ENCODE results near the gene GRM2. TPM values are rescaled to one million over a fixed set of nuclear protein-coding genes. Genes with fewer than 3 reads are reported as not detected.

GRM2 gene
- total and polyA plus RNA-seq, 4 donors, result 0.13 to 0.77 (median 0.25) TPM

DNA sequence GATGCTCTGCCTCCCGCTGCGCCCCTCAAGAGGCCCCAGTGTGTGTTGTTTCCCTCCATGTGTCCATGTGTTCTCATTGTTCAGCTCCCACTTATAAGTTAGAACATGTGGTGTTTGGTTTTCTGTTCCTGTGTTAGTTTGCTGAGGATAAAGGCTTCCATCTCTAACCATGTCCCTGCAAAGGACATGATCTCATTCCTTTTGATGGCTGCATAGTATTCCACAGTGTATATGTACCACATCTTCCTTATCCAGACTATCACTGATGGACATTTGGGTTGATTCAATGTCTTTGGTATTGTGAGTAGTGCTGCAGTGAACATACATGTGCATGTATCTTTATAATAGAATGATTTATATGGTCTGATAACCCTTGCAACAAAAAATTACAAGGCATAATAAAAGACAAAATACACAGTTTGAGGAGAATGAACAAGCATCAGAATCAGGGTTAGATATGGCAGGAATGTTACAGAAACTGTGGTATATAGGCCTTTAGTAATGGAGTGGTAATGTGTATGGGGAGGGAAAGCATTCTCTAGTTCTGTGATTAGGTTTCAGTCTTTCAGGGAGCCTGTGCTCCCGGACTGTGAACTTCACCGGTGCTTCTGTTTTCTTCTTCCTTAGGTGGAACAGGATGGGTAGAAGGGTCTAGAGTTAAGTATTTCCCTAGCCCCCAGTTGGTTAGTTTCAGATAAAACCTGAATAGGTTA lies 27.1 kb downstream of the GRM2 start:
- TF ChIP-seq, protein P1, sequence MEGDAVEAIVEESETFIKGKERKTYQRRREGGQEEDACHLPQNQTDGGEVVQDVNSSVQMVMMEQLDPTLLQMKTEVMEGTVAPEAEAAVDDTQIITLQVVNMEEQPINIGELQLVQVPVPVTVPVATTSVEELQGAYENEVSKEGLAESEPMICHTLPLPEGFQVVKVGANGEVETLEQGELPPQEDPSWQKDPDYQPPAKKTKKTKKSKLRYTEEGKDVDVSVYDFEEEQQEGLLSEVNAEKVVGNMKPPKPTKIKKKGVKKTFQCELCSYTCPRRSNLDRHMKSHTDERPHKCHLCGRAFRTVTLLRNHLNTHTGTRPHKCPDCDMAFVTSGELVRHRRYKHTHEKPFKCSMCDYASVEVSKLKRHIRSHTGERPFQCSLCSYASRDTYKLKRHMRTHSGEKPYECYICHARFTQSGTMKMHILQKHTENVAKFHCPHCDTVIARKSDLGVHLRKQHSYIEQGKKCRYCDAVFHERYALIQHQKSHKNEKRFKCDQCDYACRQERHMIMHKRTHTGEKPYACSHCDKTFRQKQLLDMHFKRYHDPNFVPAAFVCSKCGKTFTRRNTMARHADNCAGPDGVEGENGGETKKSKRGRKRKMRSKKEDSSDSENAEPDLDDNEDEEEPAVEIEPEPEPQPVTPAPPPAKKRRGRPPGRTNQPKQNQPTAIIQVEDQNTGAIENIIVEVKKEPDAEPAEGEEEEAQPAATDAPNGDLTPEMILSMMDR (IDR thresholded peaks at IDR 0.05; ENCODE audit: control extremely low read depth, extremely low read depth), result no peak
- Histone ChIP-seq H3K4me3 (no peak overlapping the region), H3K9me3 (ENCODE audit: control insufficient read depth in 4 of 4, insufficient read depth in 3 of 4, low read length in 3 of 4) (peaks cover 0 to 2% (median 0%) of the 10 kb centered on the region in 4 donors), H3K27me3 (ENCODE audit: control insufficient read depth in 3 of 3, insufficient read depth in 3 of 3, low read length in 2 of 3) (peaks cover 0 to 2% (median 0%) of the 10 kb centered on the region in 3 donors), H3K36me3 (ENCODE audit: control insufficient read depth in 4 of 4, insufficient read depth in 4 of 4, low read length in 4 of 4) (no peaks in the 10 kb centered on the region), H3K27ac (ENCODE audit: low read depth in 1 of 2, low read length in 1 of 2) (no peak overlapping the region), H3K9ac (ENCODE audit: insufficient read depth in 1 of 2, low read length in 2 of 2) (no peak overlapping the region), H3K4me1 (ENCODE audit: control insufficient read depth in 5 of 5, insufficient read depth in 5 of 5, low read length in 5 of 5) (no peaks in the 10 kb centered on the region)
- ATAC-seq (ENCODE audit: insufficient read depth, low FRiP score) (no peak), DNase-seq (no peak)
- 88 to 90% methylated on average over 4 of the region's 4 CpGs for WGBS, 2 donors

DNA sequence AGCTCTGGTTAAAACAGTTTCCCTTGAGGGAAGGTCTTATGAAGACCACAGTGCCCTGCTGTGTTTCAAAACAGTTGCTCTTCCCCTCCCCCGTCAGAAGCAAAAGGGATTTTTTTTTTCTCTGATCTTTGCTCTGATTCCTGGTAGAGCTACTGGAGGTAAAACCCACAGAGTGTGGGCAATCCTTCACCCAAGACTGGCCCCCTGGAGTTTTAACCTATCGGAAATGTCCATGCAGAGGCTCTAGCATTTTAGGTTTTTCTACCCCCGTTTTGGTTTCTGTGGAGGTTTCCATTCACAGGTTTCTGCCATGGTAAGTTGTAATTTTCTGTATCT lies 27.7 kb downstream of the GRM2 start:
- ATAC-seq (ENCODE audit: insufficient read depth, low FRiP score) (no peak), DNase-seq (no peak)
- Histone ChIP-seq H3K4me3 (no peak overlapping the region), H3K27me3 (ENCODE audit: control insufficient read depth in 3 of 3, insufficient read depth in 3 of 3, low read length in 2 of 3) (peaks cover 0 to 2% (median 0%) of the 10 kb centered on the region in 3 donors), H3K36me3 (ENCODE audit: control insufficient read depth in 4 of 4, insufficient read depth in 4 of 4, low read length in 4 of 4) (no peaks in the 10 kb centered on the region), H3K9me3 (ENCODE audit: control insufficient read depth in 4 of 4, insufficient read depth in 3 of 4, low read length in 3 of 4) (peaks cover 0 to 2% (median 0%) of the 10 kb centered on the region in 4 donors), H3K9ac (ENCODE audit: insufficient read depth in 1 of 2, low read length in 2 of 2) (no peak overlapping the region), H3K27ac (ENCODE audit: low read depth in 1 of 2, low read length in 1 of 2) (no peak overlapping the region), H3K4me1 (ENCODE audit: control insufficient read depth in 5 of 5, insufficient read depth in 5 of 5, low read length in 5 of 5) (no peaks in the 10 kb centered on the region)
- TF ChIP-seq, protein P1 (IDR thresholded peaks at IDR 0.05; ENCODE audit: control extremely low read depth, extremely low read depth), result no peak
- WGBS, 2 donors, result 32 to 33% methylated on average over 3 of the region's 3 CpGs

DNA sequence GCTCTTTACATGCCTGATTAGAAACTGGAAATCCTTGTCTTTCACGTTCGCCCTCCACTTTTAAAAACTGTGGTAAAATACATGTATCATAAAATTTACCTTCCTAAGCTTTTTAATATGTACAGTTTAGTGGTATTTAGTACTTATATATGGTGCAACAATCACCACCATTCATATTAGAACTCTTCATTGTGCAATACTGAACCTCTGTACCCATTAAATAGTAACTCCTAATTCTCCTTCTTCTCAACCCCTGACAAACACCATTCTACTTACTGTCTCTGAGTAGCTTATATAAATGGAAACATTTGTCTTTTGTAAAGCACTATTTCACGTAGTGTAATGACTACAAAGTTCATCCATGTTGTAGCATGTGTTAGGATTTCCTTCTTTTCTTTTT lies 28.2 kb downstream of the GRM2 start:
- no peak for DNase-seq
- Histone ChIP-seq H3K4me3 (no peak overlapping the region), H3K9ac (ENCODE audit: insufficient read depth in 1 of 2, low read length in 2 of 2) (no peak overlapping the region), H3K27me3 (ENCODE audit: control insufficient read depth in 3 of 3, insufficient read depth in 3 of 3, low read length in 2 of 3) (peaks cover 0 to 2% (median 0%) of the 10 kb centered on the region in 3 donors), H3K4me1 (ENCODE audit: control insufficient read depth in 5 of 5, insufficient read depth in 5 of 5, low read length in 5 of 5) (no peaks in the 10 kb centered on the region), H3K9me3 (ENCODE audit: control insufficient read depth in 4 of 4, insufficient read depth in 3 of 4, low read length in 3 of 4) (no peaks in the 10 kb centered on the region), H3K27ac (ENCODE audit: low read depth in 1 of 2, low read length in 1 of 2) (no peak overlapping the region), H3K36me3 (ENCODE audit: control insufficient read depth in 4 of 4, insufficient read depth in 4 of 4, low read length in 4 of 4) (no peaks in the 10 kb centered on the region)
- 67 to 79% methylated on average over 3 of the region's 3 CpGs for WGBS, 2 donors
- TF ChIP-seq, protein P1 (IDR thresholded peaks at IDR 0.05; ENCODE audit: control extremely low read depth, extremely low read depth), result no peak
- ATAC-seq (ENCODE audit: insufficient read depth, low FRiP score), result no peak

DNA sequence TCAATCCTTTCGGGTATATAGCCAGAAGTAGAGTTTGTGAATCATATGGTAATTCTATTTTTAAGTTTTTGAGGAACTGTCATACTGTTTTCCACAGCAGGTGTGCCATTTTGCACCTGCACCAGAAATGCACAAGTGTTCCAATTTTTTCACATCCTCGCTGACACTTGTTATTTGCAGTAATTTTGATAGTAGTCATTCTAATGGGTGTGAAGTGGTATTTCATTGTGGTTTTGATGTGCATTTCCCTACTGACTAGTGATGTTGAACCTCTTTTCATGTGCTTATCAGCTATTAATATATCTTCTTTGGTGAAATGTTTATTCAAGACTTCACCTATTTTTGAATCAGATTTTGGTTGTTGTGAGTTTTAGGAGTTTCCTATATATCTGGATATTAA lies 29.1 kb downstream of the GRM2 start:
- ATAC-seq (ENCODE audit: insufficient read depth, low FRiP score), result no peak
- TF ChIP-seq, protein P1 (IDR thresholded peaks at IDR 0.05; ENCODE audit: control extremely low read depth, extremely low read depth), result no peak
- 85 to 91% methylated on average over 2 of the region's 2 CpGs for WGBS, 2 donors

More for the DNA sequence above, 29.1 kb downstream of the GRM2 start:
- H3K9me3 ChIP-seq (ENCODE audit: control insufficient read depth in 4 of 4, insufficient read depth in 3 of 4, low read length in 3 of 4), result no peaks in the 10 kb centered on the region
- no peaks in the 10 kb centered on the region for H3K36me3 ChIP-seq (ENCODE audit: control insufficient read depth in 4 of 4, insufficient read depth in 4 of 4, low read length in 4 of 4)
- DNase-seq, result no peak
- H3K27ac ChIP-seq (ENCODE audit: low read depth in 1 of 2, low read length in 1 of 2), result no peak overlapping the region
- no peak overlapping the region for H3K9ac ChIP-seq (ENCODE audit: insufficient read depth in 1 of 2, low read length in 2 of 2)
- H3K4me1 ChIP-seq (ENCODE audit: control insufficient read depth in 5 of 5, insufficient read depth in 5 of 5, low read length in 5 of 5), result no peaks in the 10 kb centered on the region
- H3K27me3 ChIP-seq (ENCODE audit: control insufficient read depth in 3 of 3, insufficient read depth in 3 of 3, low read length in 2 of 3), result peaks cover 0 to 2% (median 0%) of the 10 kb centered on the region in 3 donors
- H3K4me3 ChIP-seq, result no peak overlapping the region

Data from lung (tissue), 12 donors.